ENCODE data around the gene CES2.
A peak's percentile ranks its signal among the peaks of the same experiment; 100 is the strongest.
"Not testable (repeated sequence)": the region's sequence is repeated elsewhere in the genome, so short reads cannot be mapped to it uniquely, and the experiment has no call there.

The CES2 gene

DNA sequence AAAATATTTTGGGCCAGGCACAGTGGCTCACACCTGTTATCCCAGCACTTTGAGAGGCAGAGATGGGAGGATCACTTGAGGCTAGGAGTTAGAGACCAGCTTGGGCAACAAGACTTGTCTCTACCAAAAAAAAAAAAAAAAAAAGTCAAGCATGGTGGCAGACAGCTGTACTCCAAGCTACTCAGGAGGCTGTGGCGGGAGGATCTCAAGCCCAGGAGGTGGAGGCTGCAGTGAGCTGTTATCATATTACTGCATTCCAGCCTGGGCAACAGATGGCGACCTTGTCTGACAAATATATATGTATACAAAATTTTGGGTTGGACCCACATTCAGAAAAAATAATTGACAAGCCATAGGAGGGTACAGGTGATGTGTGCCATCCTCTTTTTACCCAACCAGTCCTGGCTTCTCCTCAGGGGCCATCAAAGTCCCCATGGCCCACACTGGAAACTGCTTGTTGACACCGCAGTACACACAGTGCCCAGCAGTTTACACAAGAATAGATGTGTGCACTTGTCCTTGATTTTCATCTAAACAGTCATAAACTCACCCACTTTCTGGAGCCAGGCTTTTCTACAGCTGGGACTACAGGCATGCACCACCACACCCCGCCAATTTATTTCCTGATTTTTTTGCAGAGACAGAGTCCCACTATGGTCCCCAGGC, 1.7 kb downstream of the CES2 start:
- no peak for DNase-seq

DNA sequence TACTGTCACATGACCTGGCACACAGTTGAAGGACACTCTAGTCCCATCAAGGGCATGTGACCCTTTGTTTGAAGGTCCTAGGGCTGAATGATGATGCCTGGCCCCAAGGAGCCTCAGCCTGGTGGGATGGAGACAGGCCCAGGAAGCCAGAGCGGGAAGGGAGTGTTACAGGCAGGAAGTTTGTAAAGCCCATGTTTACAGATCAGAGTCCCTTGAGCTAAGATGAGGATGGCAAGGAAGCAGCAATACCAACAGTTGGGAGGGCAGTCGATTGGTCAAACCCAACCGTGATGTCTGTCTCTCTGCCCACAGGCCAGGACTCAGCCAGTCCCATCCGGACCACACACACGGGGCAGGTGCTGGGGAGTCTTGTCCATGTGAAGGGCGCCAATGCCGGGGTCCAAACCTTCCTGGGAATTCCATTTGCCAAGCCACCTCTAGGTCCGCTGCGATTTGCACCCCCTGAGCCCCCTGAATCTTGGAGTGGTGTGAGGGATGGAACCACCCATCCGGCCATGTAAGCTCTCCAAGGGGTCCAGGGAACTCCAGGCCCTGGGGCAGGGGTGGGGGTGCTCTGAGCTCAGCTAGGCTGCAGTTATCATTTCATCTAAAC, 2.5 kb downstream of the CES2 start:
- DNase-seq, result no peak

DNA sequence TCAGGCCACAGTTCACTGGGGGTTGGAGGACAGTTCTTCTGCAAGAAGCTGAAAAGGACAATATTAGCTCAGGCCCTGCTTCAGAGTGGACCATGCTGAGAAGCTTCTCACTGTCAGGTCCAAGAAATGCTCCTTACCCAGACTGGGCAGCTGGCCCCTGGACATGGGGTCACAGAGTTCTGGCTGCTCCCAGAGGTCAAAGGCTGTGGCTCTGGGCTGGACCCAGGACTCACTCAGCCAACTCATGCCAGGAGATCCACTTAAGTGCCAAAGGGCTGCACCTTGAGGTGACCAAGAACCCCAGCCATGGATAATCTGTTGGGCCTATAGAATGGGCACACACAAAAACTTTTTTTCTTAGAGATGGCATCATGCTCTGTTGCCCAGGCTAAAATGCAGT, 4.0 kb downstream of the CES2 start:
- no peak for DNase-seq

DNA sequence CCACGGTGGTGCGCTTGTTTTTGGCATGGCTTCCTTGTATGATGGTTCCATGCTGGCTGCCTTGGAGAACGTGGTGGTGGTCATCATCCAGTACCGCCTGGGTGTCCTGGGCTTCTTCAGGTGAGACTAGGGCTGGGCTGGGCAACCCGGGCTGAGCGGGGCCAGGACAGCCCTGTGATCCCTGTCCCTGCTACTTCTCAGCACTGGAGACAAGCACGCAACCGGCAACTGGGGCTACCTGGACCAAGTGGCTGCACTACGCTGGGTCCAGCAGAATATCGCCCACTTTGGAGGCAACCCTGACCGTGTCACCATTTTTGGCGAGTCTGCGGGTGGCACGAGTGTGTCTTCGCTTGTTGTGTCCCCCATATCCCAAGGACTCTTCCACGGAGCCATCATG, 4.9 kb downstream of the CES2 start:
- DNase-seq, result no peak

DNA sequence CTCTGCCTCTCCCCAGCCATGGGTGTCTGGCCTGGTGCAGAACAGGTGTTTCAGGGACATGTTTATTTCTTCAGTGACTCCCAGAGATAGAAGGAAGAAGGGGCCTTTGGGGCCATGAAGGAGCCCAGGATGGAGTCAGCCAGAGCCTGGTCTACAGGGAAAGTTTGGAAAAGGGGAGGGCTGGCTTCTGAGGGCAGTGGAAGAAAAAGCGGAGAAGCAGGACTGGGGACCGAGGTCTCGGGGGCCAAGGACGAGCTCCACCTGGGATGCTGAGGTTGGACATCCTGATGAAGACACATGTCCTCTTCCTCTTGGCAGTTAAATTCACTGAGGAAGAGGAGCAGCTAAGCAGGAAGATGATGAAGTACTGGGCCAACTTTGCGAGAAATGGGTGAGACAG, 7.7 kb downstream of the CES2 start:
- DNase-seq, result no peak

DNA sequence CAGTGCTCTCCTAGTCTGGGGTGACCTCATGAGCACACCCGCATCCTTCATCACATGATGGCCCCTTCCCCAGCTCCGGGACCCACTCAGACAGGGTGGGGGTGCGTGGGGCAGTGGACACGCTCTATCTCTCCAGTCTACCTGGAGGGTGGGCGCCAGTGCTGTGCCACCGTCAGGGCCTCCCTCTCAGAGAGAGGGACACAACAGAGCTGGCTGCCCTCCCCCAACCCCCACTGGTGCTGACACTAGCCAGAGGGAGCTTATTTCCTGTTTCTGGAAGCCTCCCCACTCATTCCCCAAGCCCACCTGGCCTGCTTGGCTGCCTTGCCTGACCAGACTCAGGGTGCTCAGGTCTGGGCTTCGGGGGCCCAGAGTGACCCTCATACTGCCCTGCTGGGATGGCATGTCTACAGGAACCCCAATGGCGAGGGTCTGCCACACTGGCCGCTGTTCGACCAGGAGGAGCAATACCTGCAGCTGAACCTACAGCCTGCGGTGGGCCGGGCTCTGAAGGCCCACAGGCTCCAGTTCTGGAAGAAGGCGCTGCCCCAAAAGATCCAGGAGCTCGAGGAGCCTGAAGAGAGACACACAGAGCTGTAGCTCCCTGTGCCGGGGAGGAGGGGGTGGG, 8.2 kb downstream of the CES2 start:
- DNase-seq, result no peak

DNA sequence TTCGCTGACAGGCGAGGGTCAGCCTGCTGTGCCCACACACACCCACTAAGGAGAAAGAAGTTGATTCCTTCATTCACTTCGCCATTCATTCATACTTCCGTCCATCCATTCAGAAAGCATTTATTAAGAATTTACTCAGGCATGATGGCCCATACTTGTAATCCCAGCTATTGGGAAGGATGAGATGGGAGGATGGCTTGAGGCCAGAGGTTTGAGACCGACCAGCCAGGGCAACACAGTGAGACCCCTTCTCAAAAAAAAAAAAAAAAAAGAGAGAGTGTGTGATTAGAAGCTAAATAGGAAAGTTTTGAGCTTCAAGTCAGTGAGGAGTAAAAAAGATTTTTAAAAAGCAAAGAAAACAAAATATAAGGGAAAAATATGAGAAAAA, 8.7 kb downstream of the CES2 start:
- DNase-seq, result no peak

DNA sequence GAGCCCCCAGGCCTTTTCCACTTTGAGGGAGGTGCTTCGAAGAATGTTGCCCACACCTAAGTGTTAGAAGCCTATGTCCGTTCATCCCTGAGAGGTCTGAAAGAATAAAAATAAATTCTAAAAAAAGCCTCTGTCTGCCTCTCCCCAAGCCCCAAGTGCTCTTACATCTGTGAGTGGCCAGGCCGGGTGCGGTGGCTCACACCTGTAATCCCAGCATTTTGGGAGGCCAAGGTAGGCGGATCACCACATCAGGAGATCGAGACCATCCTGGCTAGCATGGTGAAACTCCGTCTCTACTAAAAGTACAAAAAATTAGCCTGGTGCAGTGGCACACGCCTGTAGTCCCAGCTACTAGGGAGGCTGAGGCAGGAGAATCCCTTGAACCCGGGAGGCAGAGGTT, 9.7 kb downstream of the CES2 start:
- DNase-seq, result not testable (repeated sequence)

DNA sequence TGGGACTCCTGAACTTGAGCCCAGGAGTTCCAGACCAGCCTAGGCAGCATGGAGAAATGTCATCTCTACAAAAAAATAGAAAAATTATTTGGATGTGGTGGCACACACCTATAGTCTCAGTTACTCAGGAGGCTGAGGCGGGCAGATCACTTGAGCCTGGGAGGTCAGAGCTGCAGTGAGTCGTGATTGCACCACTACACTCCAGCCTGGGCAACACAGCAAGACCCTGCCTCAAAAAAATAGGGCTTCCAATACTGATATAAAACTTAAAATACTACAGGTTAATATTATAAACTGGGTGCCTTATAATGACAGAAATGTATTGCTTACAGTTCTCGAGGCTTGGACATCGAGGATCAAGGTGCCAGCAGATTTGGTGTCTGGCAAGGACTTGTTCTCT, 10.6 kb downstream of the CES2 start:
- no peak for DNase-seq

DNA sequence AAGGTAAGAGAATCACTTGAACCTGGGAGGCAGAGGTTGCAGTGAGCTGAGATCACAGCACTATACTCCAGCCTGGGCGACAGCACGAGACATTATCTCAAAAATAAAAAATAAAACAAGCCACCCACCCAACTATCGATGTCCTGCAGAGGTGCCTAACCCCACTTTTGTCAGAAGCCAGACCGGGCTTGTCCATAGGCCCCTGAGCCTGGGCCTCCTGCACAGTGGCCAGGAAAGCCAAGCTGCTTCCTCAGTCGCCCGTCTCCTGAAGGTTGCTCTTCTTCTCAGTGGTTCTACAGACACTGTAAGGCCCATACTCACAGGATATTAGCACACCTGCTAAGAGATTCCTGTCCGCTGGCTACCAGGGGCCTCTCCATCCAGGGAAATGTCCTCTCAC, 11.2 kb downstream of the CES2 start:
- DNase-seq, result no peak

DNA sequence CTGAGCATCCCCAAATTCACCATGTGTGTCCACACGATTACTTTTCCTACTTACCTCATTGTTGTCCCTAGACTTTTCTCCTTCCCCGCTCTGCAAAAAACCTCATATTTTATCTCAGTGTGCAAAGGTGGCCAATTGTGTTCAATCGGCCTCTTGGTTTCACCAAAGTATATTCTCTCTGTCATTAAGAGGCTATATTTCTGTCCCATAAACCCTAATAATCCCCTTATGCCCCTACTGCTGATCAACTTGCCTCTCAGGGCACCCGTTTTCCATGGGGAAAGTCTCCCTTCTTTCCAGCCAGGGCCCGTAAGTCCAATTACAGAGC, 11.6 kb downstream of the CES2 start:
- no peak for DNase-seq

DNA sequence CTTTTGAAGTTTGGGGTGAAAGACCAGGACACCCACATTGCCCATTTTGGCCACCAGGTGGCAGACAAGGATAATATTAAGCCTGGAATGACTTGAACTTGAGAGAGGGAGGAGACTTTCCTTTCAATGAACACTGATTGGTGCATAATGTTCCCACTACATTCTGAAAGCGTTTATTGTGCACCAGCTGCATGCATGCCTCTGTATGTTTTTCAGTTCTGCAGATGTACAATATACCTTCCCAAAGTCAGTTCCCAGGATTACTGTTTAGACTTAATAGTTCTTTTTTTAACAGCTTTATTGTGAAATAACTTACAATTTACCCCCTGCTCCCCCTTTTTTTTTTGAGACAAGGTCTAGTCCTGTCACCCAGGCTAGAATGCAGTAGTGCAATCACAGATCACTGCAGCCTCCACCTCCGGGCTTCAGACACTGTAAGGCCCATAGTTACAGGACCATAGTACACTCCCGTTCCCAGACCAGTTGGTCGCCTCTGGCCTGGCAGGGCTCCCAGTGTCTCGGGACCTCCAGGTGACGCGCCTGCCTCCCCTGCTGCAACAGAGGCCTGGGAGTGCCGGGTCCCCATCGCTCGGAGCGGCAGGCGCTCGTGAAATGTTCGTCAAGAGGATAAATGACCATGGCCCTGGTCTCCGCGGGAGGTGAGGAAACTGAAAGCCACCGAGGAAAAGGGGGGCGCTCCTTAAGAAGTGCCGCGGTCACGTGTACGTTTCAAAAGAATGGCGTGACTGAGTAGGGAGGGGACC, 12.2 kb downstream of the CES2 start:
- peak; percentile 83 for DNase-seq

DNA sequence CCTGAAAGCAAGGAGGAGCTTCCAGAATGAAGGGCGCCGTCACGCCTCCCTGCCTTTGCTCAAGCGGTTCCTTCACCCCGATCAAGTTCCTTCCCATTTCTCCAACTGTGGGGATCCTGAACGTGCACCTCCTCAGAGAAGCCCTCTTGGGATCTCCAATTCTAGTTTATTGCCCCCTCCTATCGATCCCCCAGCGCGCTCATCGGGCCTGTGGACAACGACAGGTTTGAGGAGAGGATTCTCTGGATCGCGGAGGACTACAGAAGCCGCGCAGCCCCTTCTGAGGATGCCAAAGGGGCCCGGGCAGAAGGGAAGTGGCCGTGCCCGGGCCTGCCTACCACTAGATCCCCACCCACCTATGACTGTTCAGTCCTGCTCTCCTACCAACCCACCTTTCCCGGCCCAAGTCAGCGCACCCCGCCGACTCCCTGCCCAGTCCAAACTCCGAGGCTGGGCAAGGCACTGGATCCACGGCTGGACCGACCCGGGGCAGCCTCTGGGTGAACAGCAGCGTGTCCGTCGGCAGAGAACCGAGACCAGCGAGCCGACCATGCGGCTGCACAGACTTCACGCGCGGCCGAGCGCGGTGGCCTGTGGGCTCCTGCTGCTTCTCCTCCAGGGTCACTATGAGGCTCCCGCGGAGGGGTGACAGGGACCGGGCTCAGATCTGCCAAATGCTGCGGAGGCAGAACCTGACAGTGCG, 13.0 kb downstream of the CES2 start:
- no peak for DNase-seq

DNA sequence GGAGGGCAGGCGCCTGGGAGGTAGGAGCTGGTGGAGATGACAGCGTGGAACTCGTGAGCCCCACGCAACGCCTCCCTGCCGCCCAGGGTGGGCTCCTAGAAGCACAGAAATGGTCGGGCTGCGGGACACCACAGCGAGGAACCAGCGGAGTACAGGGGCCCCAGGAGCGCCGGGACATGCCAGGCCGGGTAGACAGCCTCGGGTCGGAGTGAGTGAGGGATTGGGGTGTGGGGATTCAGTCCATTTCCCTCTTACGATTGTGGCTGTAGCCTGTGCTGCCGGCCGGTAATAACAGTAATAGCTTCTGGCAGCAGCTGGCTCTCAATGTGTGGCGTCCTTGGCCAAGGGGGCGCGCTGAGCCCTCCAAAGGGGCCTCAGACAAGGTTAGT, 13.5 kb downstream of the CES2 start:
- DNase-seq, result no peak

DNA sequence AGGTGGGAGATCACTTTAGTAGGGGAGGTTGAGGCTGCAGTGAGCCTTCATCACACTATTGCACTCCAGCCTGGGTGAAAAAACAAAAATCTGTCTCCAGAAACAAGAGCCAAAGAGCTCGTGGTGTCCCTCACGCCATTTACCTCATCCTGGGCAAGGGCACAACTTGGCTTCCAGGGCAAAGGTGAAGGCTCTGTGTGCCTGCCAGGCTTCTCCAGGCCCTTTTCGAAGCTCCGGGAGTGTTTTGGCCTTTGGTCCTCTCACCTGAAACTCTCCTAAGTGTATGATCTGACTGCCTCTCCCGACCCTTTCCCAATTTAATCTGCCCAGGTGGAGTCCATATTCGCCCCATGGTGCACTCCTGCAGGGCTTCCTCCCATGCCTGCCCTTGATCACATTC, 14.2 kb downstream of the CES2 start:
- no peak for DNase-seq

DNA sequence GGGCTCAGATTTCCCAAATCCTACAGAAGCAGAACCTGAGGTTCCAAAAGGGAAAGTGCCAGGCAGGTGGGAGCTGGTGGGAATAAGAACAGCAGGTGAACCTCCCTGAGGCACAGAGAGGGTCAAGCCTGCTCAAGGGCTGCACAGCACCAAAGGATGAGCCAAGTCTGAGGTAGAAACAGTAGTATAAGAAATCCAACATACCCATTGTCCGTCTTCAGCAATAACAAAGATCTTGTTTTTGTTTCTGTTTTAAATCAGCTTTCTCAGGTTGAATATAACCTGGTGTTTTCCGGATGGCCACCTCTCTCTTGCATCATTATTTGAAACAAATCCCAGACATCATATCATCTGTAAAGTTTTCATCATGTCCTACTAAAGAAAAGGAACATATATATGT, 15.1 kb downstream of the CES2 start:
- no peak for DNase-seq

DNA sequence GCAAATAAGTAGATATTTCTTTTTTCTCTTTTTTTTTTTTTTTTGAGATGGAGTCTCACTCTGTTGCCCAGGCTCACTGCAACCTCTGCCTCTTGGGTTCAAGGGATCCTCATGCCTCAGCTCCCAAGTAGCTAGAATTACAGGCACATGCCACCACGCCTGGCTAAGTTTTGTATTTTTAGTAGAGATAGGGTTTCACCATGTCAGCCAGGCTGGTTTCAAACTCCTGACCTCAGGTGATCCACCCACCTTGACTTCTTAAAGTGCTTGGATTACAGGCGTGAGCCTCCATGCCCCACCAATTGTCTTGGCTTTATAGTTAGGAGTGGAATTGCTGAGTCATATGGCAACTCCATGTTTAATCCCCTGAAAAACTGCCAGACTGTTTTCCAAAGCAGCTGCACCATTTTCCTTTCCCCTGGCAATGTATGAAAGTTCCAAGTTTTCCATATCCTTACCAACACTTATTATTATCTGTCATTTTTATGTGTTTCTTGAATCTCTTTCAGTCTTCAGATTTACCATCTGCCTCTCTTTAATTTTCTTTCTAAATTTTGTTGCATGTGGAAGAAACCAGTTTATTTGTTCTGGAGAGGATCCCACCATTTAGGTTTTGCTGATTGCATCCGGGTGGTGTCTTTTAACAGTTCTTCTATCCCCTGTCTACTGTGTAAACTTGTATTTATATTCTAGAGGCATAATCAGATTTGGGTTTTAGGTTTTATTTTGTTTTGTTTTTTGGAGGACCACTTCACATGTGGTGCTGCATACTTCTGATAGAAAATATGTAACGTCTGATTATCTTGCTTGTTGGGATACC, 15.9 kb downstream of the CES2 start:
- DNase-seq, result no peak

DNA sequence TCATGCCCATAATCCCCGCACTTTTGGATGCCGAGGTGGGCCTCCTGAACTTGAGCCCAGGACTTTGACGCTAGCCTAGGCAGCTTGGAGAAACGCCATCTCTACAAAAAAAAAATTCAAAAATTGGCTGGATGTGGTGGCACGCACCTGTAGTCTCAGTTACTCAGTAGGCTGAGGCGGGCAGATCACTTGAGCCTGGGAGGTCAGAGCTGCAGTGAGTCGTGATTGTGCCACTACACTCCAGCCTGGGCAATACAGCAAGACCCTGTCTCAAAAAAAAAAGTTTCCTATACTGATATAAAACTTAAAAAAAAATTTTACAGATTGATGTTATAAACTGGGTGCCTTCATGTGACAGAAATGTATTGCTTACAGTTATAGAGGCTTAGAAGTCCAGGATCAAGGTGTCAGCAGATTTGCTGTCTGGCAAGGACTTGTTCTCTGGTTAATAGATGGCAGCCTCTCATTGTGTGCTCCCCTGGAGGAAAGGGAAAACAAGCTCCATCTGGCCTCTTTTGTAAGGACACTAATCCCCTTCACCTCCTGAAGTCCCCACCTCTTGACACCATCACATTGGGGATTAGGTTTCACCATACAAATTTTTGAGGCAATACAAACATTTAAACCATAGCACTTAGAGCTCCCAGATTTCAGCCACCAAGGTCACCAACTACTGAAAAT, 17.3 kb downstream of the CES2 start:
- no peak for DNase-seq

DNA sequence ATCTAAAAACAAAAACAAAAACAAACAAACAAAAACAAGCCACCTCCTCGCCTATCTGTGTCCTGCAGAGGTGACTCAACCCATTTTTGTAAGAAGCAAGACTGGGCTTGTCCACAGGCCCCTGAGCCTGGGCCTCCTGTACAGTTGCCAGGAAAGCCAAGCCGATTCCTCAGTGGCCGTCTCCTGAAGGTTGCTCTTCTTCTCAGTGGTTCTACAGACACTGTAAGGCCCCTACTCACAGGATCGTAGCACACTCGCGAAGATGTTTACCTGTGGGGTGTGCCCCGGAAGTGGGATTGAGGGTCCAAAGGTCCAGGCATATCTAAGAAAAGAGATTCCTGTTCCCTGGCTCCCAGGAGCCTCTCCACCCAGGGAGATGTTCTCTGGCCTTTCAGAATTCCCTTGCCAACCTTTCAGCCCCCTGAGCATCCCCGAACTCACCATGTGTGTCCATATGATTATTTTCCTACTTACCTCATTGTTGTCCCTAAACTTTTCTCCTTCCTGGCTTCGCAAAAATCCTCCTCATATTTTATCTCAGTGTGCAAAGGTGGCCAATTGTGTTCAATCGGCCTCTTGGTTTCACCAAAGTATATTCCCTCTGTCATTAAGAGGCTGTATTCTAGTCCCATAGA, 18.3 kb downstream of the CES2 start:
- DNase-seq, result no peak

DNA sequence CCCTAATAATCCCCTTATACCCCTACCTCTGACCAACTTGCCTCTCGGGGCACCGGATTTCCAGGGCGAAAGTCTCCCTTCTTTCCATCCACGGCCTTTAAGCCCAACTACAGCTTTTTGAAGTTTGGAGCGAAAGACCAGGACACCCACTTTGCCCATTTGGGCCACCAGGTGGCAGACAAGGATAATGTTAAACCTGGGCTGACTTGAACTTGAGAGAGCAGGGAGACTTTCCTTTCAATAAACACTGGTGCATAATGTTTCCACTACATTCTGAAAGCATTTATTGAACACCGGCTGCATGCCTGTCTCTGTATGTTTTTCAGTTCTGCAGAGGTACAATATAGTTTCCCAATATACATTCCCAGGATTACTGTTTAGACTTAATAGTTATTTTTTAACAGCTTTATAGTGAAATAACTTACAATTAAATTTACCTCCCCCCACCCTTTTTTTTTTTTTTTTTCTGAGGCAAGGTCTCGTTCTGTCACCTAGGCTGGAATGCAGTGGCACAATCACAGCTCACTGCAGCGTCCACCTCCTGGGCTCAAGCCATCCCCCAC, 18.9 kb downstream of the CES2 start:
- peak; percentile 77 for DNase-seq

All from stimulated activated CD4-positive, alpha-beta T cell treated with anti-CD3 and anti-CD28 coated beads, Interleukin-1b, Interleukin-23, amount 100 ng/mL, for 48 hours (primary cell).